ENCODE measurements around the gene POM121.
A peak's percentile ranks its signal among the peaks of the same experiment; 100 is the strongest.
"Not testable (repeated sequence)": the region's sequence is repeated elsewhere in the genome, so short reads cannot be mapped to it uniquely, and the experiment has no call there.

The POM121 gene

DNA sequence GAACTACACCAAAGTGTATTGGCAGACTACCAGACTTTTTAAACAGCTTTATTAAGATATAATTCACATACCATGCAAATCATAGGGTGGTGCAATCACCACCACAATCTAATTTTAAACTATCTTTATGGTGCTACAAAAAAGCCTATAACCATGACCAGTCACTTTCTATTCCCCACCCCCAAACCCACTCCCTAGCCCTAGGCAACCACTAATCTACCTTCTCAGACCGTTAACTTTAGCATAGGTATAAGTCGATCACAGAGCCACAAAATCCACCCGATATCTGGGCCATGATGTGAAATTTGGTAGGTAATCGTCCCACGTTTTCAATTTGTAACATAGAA is 536 bp upstream of the POM121 start:
- peak; percentile 7 for DNase-seq (ENCODE audit: low read depth)
- H3K4me3 ChIP-seq (ENCODE audit: control insufficient read depth, low read depth, low read length), result peak overlapping the region; percentile 93
- TF ChIP-seq, protein P1, sequence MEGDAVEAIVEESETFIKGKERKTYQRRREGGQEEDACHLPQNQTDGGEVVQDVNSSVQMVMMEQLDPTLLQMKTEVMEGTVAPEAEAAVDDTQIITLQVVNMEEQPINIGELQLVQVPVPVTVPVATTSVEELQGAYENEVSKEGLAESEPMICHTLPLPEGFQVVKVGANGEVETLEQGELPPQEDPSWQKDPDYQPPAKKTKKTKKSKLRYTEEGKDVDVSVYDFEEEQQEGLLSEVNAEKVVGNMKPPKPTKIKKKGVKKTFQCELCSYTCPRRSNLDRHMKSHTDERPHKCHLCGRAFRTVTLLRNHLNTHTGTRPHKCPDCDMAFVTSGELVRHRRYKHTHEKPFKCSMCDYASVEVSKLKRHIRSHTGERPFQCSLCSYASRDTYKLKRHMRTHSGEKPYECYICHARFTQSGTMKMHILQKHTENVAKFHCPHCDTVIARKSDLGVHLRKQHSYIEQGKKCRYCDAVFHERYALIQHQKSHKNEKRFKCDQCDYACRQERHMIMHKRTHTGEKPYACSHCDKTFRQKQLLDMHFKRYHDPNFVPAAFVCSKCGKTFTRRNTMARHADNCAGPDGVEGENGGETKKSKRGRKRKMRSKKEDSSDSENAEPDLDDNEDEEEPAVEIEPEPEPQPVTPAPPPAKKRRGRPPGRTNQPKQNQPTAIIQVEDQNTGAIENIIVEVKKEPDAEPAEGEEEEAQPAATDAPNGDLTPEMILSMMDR (conservative IDR thresholded peaks at IDR 0.05; ENCODE audit: control insufficient read depth, insufficient read depth, low read depth, low read length), result no peak

GRCh38 chr7:72925546-72926120 is 738 bp downstream of the POM121 start:
- peak overlapping the region; percentile 93 for H3K4me3 ChIP-seq (ENCODE audit: control insufficient read depth, low read depth, low read length)
- TF ChIP-seq, protein P1 (conservative IDR thresholded peaks at IDR 0.05; ENCODE audit: control insufficient read depth, insufficient read depth, low read depth, low read length), result no peak
- peak; percentile 53 for DNase-seq (ENCODE audit: low read depth)

- H3K4me3 ChIP-seq (ENCODE audit: control insufficient read depth, low read depth, low read length); DNase-seq (ENCODE audit: low read depth): not testable (repeated sequence)
Measured at GRCh38 chr7:72927791-72928190, 2.9 kb downstream of the POM121 start.

- not testable (repeated sequence) for H3K4me3 ChIP-seq (ENCODE audit: control insufficient read depth, low read depth, low read length); DNase-seq (ENCODE audit: low read depth)
Measured at GRCh38 chr7:72928216-72928615, 3.3 kb downstream of the POM121 start.

DNA sequence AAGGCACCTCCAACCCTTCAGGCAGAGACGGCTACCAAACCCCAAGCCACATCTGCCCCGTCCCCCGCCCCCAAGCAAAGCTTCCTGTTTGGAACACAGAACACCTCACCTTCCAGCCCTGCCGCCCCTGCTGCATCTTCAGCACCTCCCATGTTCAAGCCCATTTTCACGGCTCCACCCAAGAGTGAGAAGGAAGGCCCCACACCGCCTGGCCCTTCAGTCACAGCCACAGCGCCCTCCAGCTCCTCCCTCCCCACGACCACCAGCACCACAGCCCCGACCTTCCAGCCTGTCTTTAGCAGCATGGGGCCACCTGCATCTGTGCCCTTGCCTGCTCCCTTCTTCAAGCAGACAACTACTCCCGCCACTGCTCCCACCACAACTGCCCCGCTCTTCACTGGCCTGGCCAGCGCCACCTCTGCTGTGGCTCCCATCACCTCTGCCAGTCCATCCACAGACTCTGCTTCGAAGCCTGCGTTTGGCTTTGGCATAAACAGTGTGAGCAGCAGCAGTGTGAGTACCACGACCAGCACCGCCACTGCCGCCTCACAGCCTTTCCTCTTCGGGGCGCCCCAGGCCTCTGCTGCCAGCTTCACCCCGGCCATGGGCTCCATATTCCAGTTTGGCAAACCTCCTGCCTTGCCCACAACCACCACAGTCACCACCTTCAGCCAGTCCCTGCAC is 17.3 kb downstream of the POM121 start:
- not testable (repeated sequence) for H3K4me3 ChIP-seq (ENCODE audit: control insufficient read depth, low read depth, low read length); DNase-seq (ENCODE audit: low read depth)

DNA sequence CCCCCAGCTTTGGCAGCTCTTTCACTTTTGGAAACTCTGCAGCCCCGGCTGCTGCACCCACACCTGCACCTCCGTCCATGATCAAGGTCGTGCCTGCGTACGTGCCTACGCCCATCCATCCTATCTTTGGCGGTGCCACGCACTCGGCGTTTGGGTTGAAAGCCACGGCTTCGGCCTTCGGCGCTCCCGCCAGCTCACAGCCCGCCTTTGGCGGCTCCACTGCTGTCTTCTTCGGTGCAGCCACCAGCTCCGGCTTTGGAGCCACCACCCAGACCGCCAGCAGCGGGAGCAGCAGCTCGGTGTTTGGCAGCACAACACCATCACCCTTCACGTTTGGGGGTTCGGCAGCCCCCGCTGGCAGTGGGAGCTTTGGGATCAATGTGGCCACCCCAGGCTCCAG is 18.1 kb downstream of the POM121 start:
- not testable (repeated sequence) for H3K4me3 ChIP-seq (ENCODE audit: control insufficient read depth, low read depth, low read length); DNase-seq (ENCODE audit: low read depth)

DNA sequence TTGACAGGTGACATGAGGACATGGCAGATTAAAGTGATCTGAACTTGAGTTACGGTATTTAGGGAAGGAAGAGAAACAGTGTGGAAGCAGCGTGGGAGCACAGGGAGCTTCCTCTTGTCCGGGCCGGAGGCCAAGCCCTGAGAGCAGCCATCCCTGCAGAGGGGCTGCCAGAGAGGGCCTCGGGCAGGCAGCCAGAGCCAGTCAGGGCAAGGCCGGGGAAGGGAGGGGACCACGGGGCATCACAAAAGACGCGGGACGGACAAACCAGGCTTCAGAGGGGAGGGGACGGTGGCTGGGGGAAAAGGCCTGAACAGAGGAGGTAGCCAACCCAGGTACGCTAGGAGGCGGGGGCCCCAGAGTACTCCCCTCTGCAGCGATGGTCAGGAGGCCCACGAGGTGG is 20.0 kb downstream of the POM121 start:
- H3K4me3 ChIP-seq (ENCODE audit: control insufficient read depth, low read depth, low read length); DNase-seq (ENCODE audit: low read depth): not testable (repeated sequence)

- not testable (repeated sequence) for H3K4me3 ChIP-seq (ENCODE audit: control insufficient read depth, low read depth, low read length); DNase-seq (ENCODE audit: low read depth)
Measured at GRCh38 chr7:72945597-72945996, 20.7 kb downstream of the POM121 start.

GRCh38 chr7:72946130-72946745 is 21.3 kb downstream of the POM121 start:
- not testable (repeated sequence) for H3K4me3 ChIP-seq (ENCODE audit: control insufficient read depth, low read depth, low read length); DNase-seq (ENCODE audit: low read depth)
- TF ChIP-seq, protein P1 (conservative IDR thresholded peaks at IDR 0.05; ENCODE audit: control insufficient read depth, insufficient read depth, low read depth, low read length), result peak; percentile 21

DNA sequence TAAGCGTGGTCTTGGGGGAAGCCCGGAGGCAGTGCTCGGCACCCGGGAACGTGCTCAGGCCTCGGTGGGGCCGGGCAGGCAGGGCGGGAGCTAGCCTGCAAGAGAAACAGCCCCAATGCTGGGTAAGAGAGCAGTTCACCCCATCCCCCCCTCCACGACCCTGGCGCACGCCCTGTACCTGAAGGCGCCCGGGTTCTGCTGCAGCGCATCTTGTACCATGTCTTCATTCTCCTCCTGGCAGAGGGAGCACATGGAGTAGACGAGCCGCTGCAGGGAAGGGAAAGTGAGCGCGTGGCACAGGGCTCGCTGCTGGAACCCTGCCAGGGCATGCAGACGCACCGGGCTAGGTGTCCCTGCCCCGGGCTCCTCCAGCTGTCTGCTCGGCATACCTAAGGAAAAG is 23.8 kb downstream of the POM121 start:
- H3K4me3 ChIP-seq (ENCODE audit: control insufficient read depth, low read depth, low read length); DNase-seq (ENCODE audit: low read depth): not testable (repeated sequence)

GRCh38 chr7:72949276-72949675 is 24.4 kb downstream of the POM121 start:
- DNase-seq (ENCODE audit: low read depth); H3K4me3 ChIP-seq (ENCODE audit: control insufficient read depth, low read depth, low read length): not testable (repeated sequence)

DNA sequence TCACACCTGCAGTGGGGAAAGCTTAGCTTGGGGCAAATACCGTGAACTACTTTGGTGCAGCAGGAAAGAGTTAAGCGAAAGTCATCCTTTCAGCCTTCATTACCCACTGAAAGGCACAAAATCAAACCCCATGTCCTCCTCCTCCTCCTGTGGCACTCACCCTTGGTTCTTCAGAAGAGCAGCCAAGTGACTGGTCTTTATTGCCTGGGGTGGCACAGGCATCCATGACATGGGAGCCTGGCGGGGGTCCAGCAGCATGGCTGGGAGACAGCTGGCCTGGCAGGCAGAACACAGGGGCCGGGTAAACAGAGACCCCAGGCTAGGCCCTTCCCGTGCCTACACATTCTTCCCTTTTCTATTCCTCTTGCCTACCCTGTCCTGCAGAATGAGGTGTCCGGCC is 24.8 kb downstream of the POM121 start:
- not testable (repeated sequence) for H3K4me3 ChIP-seq (ENCODE audit: control insufficient read depth, low read depth, low read length)
- DNase-seq (ENCODE audit: low read depth), result peak; percentile 7

GRCh38 chr7:72950432-72950831 is 25.5 kb downstream of the POM121 start:
- H3K4me3 ChIP-seq (ENCODE audit: control insufficient read depth, low read depth, low read length); DNase-seq (ENCODE audit: low read depth): not testable (repeated sequence)

GRCh38 chr7:72953901-72954562 is 29.1 kb downstream of the POM121 start:
- peak overlapping the region; percentile 28 for H3K4me3 ChIP-seq (ENCODE audit: control insufficient read depth, low read depth, low read length)
- DNase-seq (ENCODE audit: low read depth), result not testable (repeated sequence)
